H9 (cell line): ENCODE results near the gene TKTL1. TPM values are rescaled to one million over a fixed set of nuclear protein-coding genes. Genes with fewer than 3 reads are reported as not detected.
"Not testable (repeated sequence)": the region's sequence is repeated elsewhere in the genome, so short reads cannot be mapped to it uniquely, and the experiment has no call there.

ENCODE experiments used
- DNase-seq: peaks from one replicate; pipeline ENCODE4 v3.0.0-alpha.2; 2017
- H2AFZ ChIP-seq: one replicate; pipeline ENCODE4 v1.6.1; 2013; ENCODE audit warnings: mild to moderate bottlenecking, low read length, control low read depth, moderate library complexity
- H2AK5ac ChIP-seq: 2 replicates; pipeline ENCODE4 v1.6.1; 2013; ENCODE audit warnings: low read length, control low read depth, mixed read lengths; ENCODE audit not compliant: insufficient read length
- H2BK120ac ChIP-seq: one replicate; pipeline ENCODE4 v1.6.1; 2013; ENCODE audit warnings: low read depth, mild to moderate bottlenecking, low read length, control low read depth, inconsistent platforms; ENCODE audit not compliant: poor library complexity, severe bottlenecking
- H2BK12ac ChIP-seq: 2 replicates; pipeline ENCODE4 v1.6.1; 2013; ENCODE audit warnings: low read length, control low read depth, mixed read lengths, low read depth; ENCODE audit not compliant: insufficient read length
- H2BK15ac ChIP-seq: 2 replicates; pipeline ENCODE4 v1.6.1; 2013; ENCODE audit warnings: low read depth, low read length, control low read depth
- H2BK20ac ChIP-seq: one replicate; pipeline ENCODE4 v1.6.1; 2013; ENCODE audit warnings: low read depth, mild to moderate bottlenecking, low read length, control low read depth, inconsistent platforms; ENCODE audit not compliant: poor library complexity, severe bottlenecking
- H2BK5ac ChIP-seq: 2 replicates; pipeline ENCODE4 v1.6.1; 2013; ENCODE audit warnings: low read length, control low read depth, mixed read lengths; ENCODE audit not compliant: insufficient read length
- H3K14ac ChIP-seq: 2 replicates; pipeline ENCODE4 v1.6.1; 2013; ENCODE audit warnings: low read length, control low read depth; ENCODE audit not compliant: insufficient read depth
- H3K18ac ChIP-seq: 2 replicates; pipeline ENCODE4 v1.6.1; 2013; ENCODE audit warnings: low read depth, mild to moderate bottlenecking, mixed read lengths, low read length, control low read depth; ENCODE audit not compliant: insufficient read length
- H3K23ac ChIP-seq: 2 replicates; pipeline ENCODE4 v1.6.1; 2013; ENCODE audit warnings: low read length, control low read depth, mixed read lengths, low read depth; ENCODE audit not compliant: insufficient read length
- H3K23me2 ChIP-seq: 2 replicates; pipeline ENCODE4 v1.6.1; 2013; ENCODE audit warnings: low read depth, mild to moderate bottlenecking, mixed read lengths, low read length, control low read depth; ENCODE audit not compliant: insufficient read length, poor library complexity, severe bottlenecking
- H3K27ac ChIP-seq: 2 replicates; pipeline ENCODE4 v1.5.1; 2013; ENCODE audit warnings: low read length, control low read depth, mixed read lengths, low read depth; ENCODE audit not compliant: insufficient read length
- H3K27me3 ChIP-seq: 2 replicates; pipeline ENCODE4 v1.6.1; 2013; ENCODE audit warnings: low read length, control low read depth, inconsistent platforms; ENCODE audit not compliant: insufficient read depth
- H3K4ac ChIP-seq: 2 replicates; pipeline ENCODE4 v1.6.1; 2013; ENCODE audit warnings: low read depth, mild to moderate bottlenecking, control low read depth, inconsistent platforms, low read length, moderate library complexity
- H3K4me1 ChIP-seq: 2 replicates; pipeline ENCODE4 v1.6.1; 2013; ENCODE audit warnings: low read length, control low read depth, inconsistent platforms; ENCODE audit not compliant: insufficient read depth
- H3K4me2 ChIP-seq: 2 replicates; pipeline ENCODE4 v1.6.1; 2013; ENCODE audit warnings: low read length, control low read depth, mixed read lengths; ENCODE audit not compliant: insufficient read length, insufficient read depth
- H3K56ac ChIP-seq: 2 replicates; pipeline ENCODE4 v1.6.1; 2013; ENCODE audit warnings: low read depth, mild to moderate bottlenecking, mixed read lengths, low read length, control low read depth; ENCODE audit not compliant: insufficient read length
- H3K79me1 ChIP-seq: 2 replicates; pipeline ENCODE4 v1.6.1; 2013; ENCODE audit warnings: low read depth, mild to moderate bottlenecking, moderate library complexity, low read length, control low read depth, inconsistent platforms; ENCODE audit not compliant: insufficient read depth, poor library complexity, severe bottlenecking
- H3K79me2 ChIP-seq: 2 replicates; pipeline ENCODE4 v1.6.1; 2013; ENCODE audit warnings: low read length, control low read depth, inconsistent platforms; ENCODE audit not compliant: insufficient read depth
- H3K9ac ChIP-seq: 2 replicates; pipeline ENCODE4 v1.6.1; 2013; ENCODE audit warnings: low read length, control low read depth, mixed read lengths; ENCODE audit not compliant: insufficient read length; ENCODE audit errors: extremely low read depth
- H3K9me3 ChIP-seq: one replicate; pipeline ENCODE4 v1.6.1; 2013; ENCODE audit warnings: low read depth, low read length, inconsistent platforms; ENCODE audit not compliant: control insufficient read depth
- H3T11ph ChIP-seq: one replicate; pipeline ENCODE4 v1.6.1; 2013; ENCODE audit warnings: mild to moderate bottlenecking, low read length, control low read depth, inconsistent platforms
- H4K20me1 ChIP-seq: one replicate; pipeline ENCODE4 v1.6.1; 2013; ENCODE audit not compliant: control insufficient read depth, insufficient read length, insufficient read depth
- H4K5ac ChIP-seq: 2 replicates; pipeline ENCODE4 v1.6.1; 2013; ENCODE audit warnings: low read depth, mild to moderate bottlenecking, mixed read lengths, low read length, control low read depth; ENCODE audit not compliant: insufficient read length
- H4K8ac ChIP-seq: replicated peaks from 2 replicates; pipeline ENCODE4 v1.6.1; 2013; ENCODE audit warnings: low read length, control low read depth, mixed read lengths, low read depth; ENCODE audit not compliant: insufficient read length
- H4K91ac ChIP-seq: 2 replicates; pipeline ENCODE4 v1.6.1; 2013; ENCODE audit warnings: low read depth, mild to moderate bottlenecking, moderate library complexity, mixed read lengths, low read length, control low read depth; ENCODE audit not compliant: insufficient read length
- H3K27ac Mint-ChIP-seq, 3 experiments: 2 replicates in 2 of 3; 3 replicates in 1 of 3; pipeline ENCODE4 v1.8.0; 2020 to 2021; ENCODE audit warnings: mixed read lengths in 3 of 3, mild to moderate bottlenecking in 1 of 3, moderate library complexity in 1 of 3
- H3K27me3 Mint-ChIP-seq: 2 replicates; pipeline ENCODE4 v1.8.0; 2021; ENCODE audit warnings: low read depth, mild to moderate bottlenecking, moderate library complexity, mixed read lengths
- H3K36me3 Mint-ChIP-seq, 3 experiments: 2 replicates in 2 of 3; 3 replicates in 1 of 3; pipeline ENCODE4 v1.8.0; 2020 to 2021; ENCODE audit warnings: low read depth in 3 of 3, mixed read lengths in 3 of 3; ENCODE audit not compliant: insufficient read depth in 1 of 3
- H3K4me1 Mint-ChIP-seq, 2 experiments: 2 replicates each; pipeline ENCODE4 v1.8.0; 2020; ENCODE audit warnings: mixed read lengths in 2 of 2
- H3K4me3 Mint-ChIP-seq, 2 experiments: 2 replicates in 1 of 2; 3 replicates in 1 of 2; pipeline ENCODE4 v1.8.0; 2020 to 2021; ENCODE audit warnings: mild to moderate bottlenecking in 2 of 2, mixed read lengths in 2 of 2, moderate library complexity in 1 of 2
- H3K9me3 Mint-ChIP-seq, 2 experiments: 2 replicates in 1 of 2; 3 replicates in 1 of 2; pipeline ENCODE4 v1.8.0; 2020; ENCODE audit warnings: mild to moderate bottlenecking in 2 of 2, mixed read lengths in 2 of 2, moderate library complexity in 1 of 2
- CTCF ChIP-seq: fragments of 200-600 bp; sonication (generic); conservative IDR thresholded peaks from 3 replicates; pipeline ENCODE4 v1.8.0; 2021; ENCODE audit warnings: antibody characterized with exemption, mild to moderate bottlenecking
- WGBS: extraction: QIAGEN DNeasy Blood & Tissue Kit; methylation state at CpG from one replicate; pipeline ENCODE4 v1.1.7; 2013; ENCODE audit warnings: missing lambda C conversion rate, low lambda C conversion rate, mixed read lengths; ENCODE audit not compliant: insufficient read length; ENCODE audit errors: extremely low coverage; 5-methylcytosine and 5-hydroxymethylcytosine counted together
- total RNA-seq: library from RNA; stranded (reverse); gene quantifications from 2 replicates; pipeline ENCODE4 v1.2.1, GENCODE V29; 2021

Gene TKTL1
- total RNA-seq, 1 experiment from 2014 or later = not detected

DNA sequence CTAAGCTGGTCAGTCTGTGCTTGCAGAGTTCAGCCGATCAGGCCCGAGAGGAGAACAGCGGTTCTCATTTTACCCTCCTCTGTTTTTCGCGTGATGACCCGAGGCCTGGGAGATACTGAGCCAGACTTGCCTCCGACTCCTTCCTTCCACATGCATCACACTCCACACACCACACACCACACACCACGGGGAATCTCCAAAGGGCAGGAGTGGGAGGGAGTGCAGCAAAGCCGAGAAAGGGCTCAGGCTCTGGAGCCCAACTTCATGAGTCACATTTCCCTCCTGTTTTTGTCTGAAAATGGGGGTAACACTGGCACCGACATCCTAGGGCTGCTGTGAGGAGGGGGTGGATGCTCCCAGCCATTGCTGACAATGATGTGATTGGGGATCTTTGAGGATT is 38.9 kb downstream of the TKTL1 start:
- Histone ChIP-seq H3K9ac (no peak overlapping the region), H3K18ac (no peak overlapping the region), H3K4me1 (no peaks in the 10 kb centered on the region), H3K27me3 (no peaks in the 10 kb centered on the region), H3K79me1 (no peaks in the 10 kb centered on the region), H2BK15ac (no peak overlapping the region), H4K20me1 (no peaks in the 10 kb centered on the region), H2AK5ac (no peak overlapping the region), H2BK120ac (no peak overlapping the region), H4K8ac (no peak overlapping the region), H3K9me3 (peaks cover 26% of the 10 kb centered on the region), H4K91ac (no peak overlapping the region), H4K5ac (no peak overlapping the region), H3K14ac (no peak overlapping the region), H3K56ac (no peak overlapping the region), H2AFZ (no peak overlapping the region), H2BK20ac (no peak overlapping the region), H3K23me2 (no peaks in the 10 kb centered on the region), H3K27ac (no peak overlapping the region), H3T11ph (no peak overlapping the region), H3K4ac (no peak overlapping the region), H2BK12ac (no peak overlapping the region), H3K79me2 (no peaks in the 10 kb centered on the region), H2BK5ac (no peak overlapping the region), H3K23ac (no peak overlapping the region), H3K4me2 (no peak overlapping the region)
- peaks cover 3 to 4% of the 10 kb centered on the region in 2 experiments; a peak in 3 of 4 replicates for H3K4me1 Mint-ChIP-seq
- peaks cover 7% of the 10 kb centered on the region for H3K27me3 Mint-ChIP-seq
- H3K9me3 Mint-ChIP-seq = peaks cover 58 to 64% of the 10 kb centered on the region in 2 experiments
- no peak overlapping the region; a peak in 1 of 5 replicates for H3K4me3 Mint-ChIP-seq
- no peak for DNase-seq
- H3K36me3 Mint-ChIP-seq = peaks cover 0 to 6% (median 2%) of the 10 kb centered on the region in 3 experiments; a peak in 3 of 7 replicates
- TF ChIP-seq CTCF = no peak
- no CpG with 5 or more reads among the region's 10 CpGs for WGBS
- H3K27ac Mint-ChIP-seq = no peak overlapping the region

- not testable (repeated sequence) for H3K9me3 Mint-ChIP-seq, H3T11ph ChIP-seq, H3K4me1 ChIP-seq, H2BK12ac ChIP-seq, H3K27me3 Mint-ChIP-seq, H2BK20ac ChIP-seq, H3K4ac ChIP-seq, DNase-seq, H4K20me1 ChIP-seq, H3K56ac ChIP-seq, H4K91ac ChIP-seq, H2BK15ac ChIP-seq, H3K79me2 ChIP-seq, H3K9ac ChIP-seq, H3K4me3 Mint-ChIP-seq, H3K36me3 Mint-ChIP-seq, H4K5ac ChIP-seq, H2BK5ac ChIP-seq, H3K4me1 Mint-ChIP-seq, H3K23me2 ChIP-seq, H3K27me3 ChIP-seq, H3K18ac ChIP-seq, H4K8ac ChIP-seq, H3K27ac ChIP-seq, H3K23ac ChIP-seq, H2AK5ac ChIP-seq, H3K9me3 ChIP-seq, H2AFZ ChIP-seq, H3K79me1 ChIP-seq, H3K4me2 ChIP-seq, H3K27ac Mint-ChIP-seq, H3K14ac ChIP-seq, H2BK120ac ChIP-seq
- WGBS = no CpG with 5 or more reads among the region's 115 CpGs
Observed at GRCh38 chrX:154341399-154342298, 46.1 kb downstream of the TKTL1 start.
